Activated CD4-positive, CD25-positive, alpha-beta regulatory T cell treated with anti-CD3 and anti-CD28 coated beads, Interleukin-2, amount 50 U/mL, for 72 hours (primary cell): ENCODE data around the gene TMED3.

Experiments
- DNase-seq: peaks from one replicate; pipeline ENCODE4 v3.0.0; 2021

TMED3 gene

GRCh38 chr15:79310985-79311900, at the start of gene TMED3:
TMED3 (plus strand) TSS chr15:79311112; CDS start chr15:79311250, 138 bp downstream.
- DNase-seq, result peak; percentile 84

- no peak for DNase-seq
Observed at GRCh38 chr15:79261836-79262235, 49.1 kb upstream of the TMED3 start.

GRCh38 chr15:79265167-79265566, 45.7 kb upstream of the TMED3 start:
- no peak for DNase-seq

- DNase-seq, result no peak
Observed at GRCh38 chr15:79265987-79266579, 44.8 kb upstream of the TMED3 start.

GRCh38 chr15:79282371-79283251, 28.3 kb upstream of the TMED3 start, which contains the start of gene ANKRD34C:
ANKRD34C (plus strand) TSS chr15:79282722; CDS start chr15:79293285, 10,563 bp downstream.
- DNase-seq, result no peak

- peak; percentile 36 for DNase-seq
Observed at GRCh38 chr15:79283252-79284048, 27.5 kb upstream of the TMED3 start.

- DNase-seq, result no peak
Observed at GRCh38 chr15:79290642-79291275, 20.2 kb upstream of the TMED3 start.

GRCh38 chr15:79292011-79292410, 18.9 kb upstream of the TMED3 start:
- DNase-seq, result no peak

- DNase-seq, result no peak
Observed at GRCh38 chr15:79294075-79294474, 16.8 kb upstream of the TMED3 start.

- no peak for DNase-seq
Observed at GRCh38 chr15:79296583-79296982, 14.3 kb upstream of the TMED3 start.

- DNase-seq, result no peak
Observed at GRCh38 chr15:79299126-79299840, 11.6 kb upstream of the TMED3 start.

- no peak for DNase-seq
Observed at GRCh38 chr15:79299841-79300235, 11.1 kb upstream of the TMED3 start.

GRCh38 chr15:79307251-79307650, 3.7 kb upstream of the TMED3 start:
- no peak for DNase-seq

GRCh38 chr15:79308874-79309273, 2.0 kb upstream of the TMED3 start:
- DNase-seq, result no peak

- no peak for DNase-seq
Observed at GRCh38 chr15:79310612-79310984, 314 bp upstream of the TMED3 start.

GRCh38 chr15:79311901-79312553, 1.1 kb downstream of the TMED3 start:
- DNase-seq, result no peak

GRCh38 chr15:79314186-79314585, 3.3 kb downstream of the TMED3 start:
- DNase-seq, result no peak

GRCh38 chr15:79314811-79315210, 3.9 kb downstream of the TMED3 start:
- no peak for DNase-seq

- DNase-seq, result no peak
Observed at GRCh38 chr15:79315623-79316328, 4.9 kb downstream of the TMED3 start.

- DNase-seq, result no peak
Observed at GRCh38 chr15:79316864-79317263, 6.0 kb downstream of the TMED3 start.
